ENCODE measurements around the gene TRABD2B. TPM values are rescaled to one million over a fixed set of nuclear protein-coding genes. Genes with fewer than 3 reads are reported as not detected.

Gene TRABD2B
- total and polyA plus RNA-seq, 2 of the 13 experiments (the other 11 are each of a cell fraction or from before 2014, with no cell fraction given) = 0.04 TPM; not detected in 1

- Histone ChIP-seq H3K9ac (ENCODE audit: insufficient read depth, low read depth, low read length) (no peak overlapping the region), H3K27me3 (ENCODE audit: control insufficient read depth in 1 of 2, insufficient read depth in 2 of 2, low read length in 2 of 2) (peaks cover 0 to 9% of the 10 kb centered on the region in 2 experiments; a peak in 2 of 5 replicates), H2AFZ (ENCODE audit: low read length) (no peak overlapping the region), H3K9me3 (ENCODE audit: low read length) (no peaks in the 10 kb centered on the region), H3K27ac (ENCODE audit: extremely low read length, insufficient read depth, low read length) (no peak overlapping the region), H3K4me1 (ENCODE audit: insufficient read depth, low read length) (no peaks in the 10 kb centered on the region), H3K4me2 (ENCODE audit: low read depth, low read length) (no peak overlapping the region), H3K4me3 (replicated peaks in 1 of 3; ENCODE audit: insufficient read depth in 1 of 3, low read depth in 2 of 3, low read length in 3 of 3) (no peak overlapping the region), H3K79me2 (ENCODE audit: insufficient read depth, low read length) (no peaks in the 10 kb centered on the region), H3K36me3 (replicated peaks in 1 of 2; ENCODE audit: control insufficient read depth in 1 of 2, insufficient read depth in 2 of 2, low read length in 2 of 2) (no peaks in the 10 kb centered on the region), H4K20me1 (ENCODE audit: insufficient read depth, low read length) (no peaks in the 10 kb centered on the region)
- ChIA-PET POLR2A (no interaction called here), CTCF (ENCODE audit: low intra/inter-chr PET ratio, low total read pairs) (no interaction called here)
- BruUV-seq (replicated peaks) = no TSS peak
- intact Hi-C loops (cut with micrococcal nuclease; ENCODE audit: unreplicated experiment) (loop anchor here (5.0 kb wide), 1 partner anchor 452 kb away; no protein-coding TSS in a partner anchor), in situ Hi-C loops (cut with HindIII; ENCODE audit: extremely low pct_ligation_motif_present, low pct_unique_long_range_greater_than_20kb) (no loop called here)
- 50% methylated on average over 3 of the region's 3 CpGs for WGBS (ENCODE audit: low lambda C conversion rate)
- TF ChIP-seq E2F5 (CRISPR knock-in tag; conservative IDR thresholded peaks at IDR 0.05) = no peak
- TF ChIP-seq MZF1 (CRISPR knock-in tag; IDR thresholded peaks at IDR 0.05; ENCODE audit: borderline replicate concordance) = no peak
- TF ChIP-seq SATB2 (CRISPR knock-in tag; IDR thresholded peaks at IDR 0.05) = no peak
- no peak for TF ChIP-seq ZBTB39 (CRISPR knock-in tag; IDR thresholded peaks at IDR 0.05)
- TF ChIP-seq CEBPB (IDR thresholded peaks at IDR 0.05; ENCODE audit: borderline replicate concordance, low read depth, low read length) = no peak
- no peak for TF ChIP-seq ZNF33B (CRISPR knock-in tag; IDR thresholded peaks at IDR 0.05)
- TF ChIP-seq ZNF737 (CRISPR knock-in tag; IDR thresholded peaks at IDR 0.05; ENCODE audit: borderline replicate concordance) = no peak
- TF ChIP-seq FLYWCH1 (CRISPR knock-in tag; IDR thresholded peaks at IDR 0.05) = no peak
- no peak for TF ChIP-seq MTA1 (CRISPR knock-in tag; IDR thresholded peaks at IDR 0.05; ENCODE audit: borderline replicate concordance)
- TF ChIP-seq ZNF879 (CRISPR knock-in tag; IDR thresholded peaks at IDR 0.05) = no peak
- no peak for TF ChIP-seq SSRP1 (CRISPR knock-in tag; IDR thresholded peaks at IDR 0.05)
- TF ChIP-seq ZSCAN21 (CRISPR knock-in tag; IDR thresholded peaks at IDR 0.05; ENCODE audit: borderline replicate concordance) = no peak
- no peak for TF ChIP-seq ZSCAN20 (CRISPR knock-in tag; IDR thresholded peaks at IDR 0.05; ENCODE audit: borderline replicate concordance)
- TF ChIP-seq RAD21 (CRISPR knock-in tag; IDR thresholded peaks at IDR 0.05) = no peak
- TF ChIP-seq ZNF180 (CRISPR knock-in tag; IDR thresholded peaks at IDR 0.05; ENCODE audit: borderline replicate concordance, low read depth) = no peak
- no peak for TF ChIP-seq ATF5 (CRISPR knock-in tag; IDR thresholded peaks at IDR 0.05; ENCODE audit: low read depth)
- TF ChIP-seq HNRNPLL (IDR thresholded peaks at IDR 0.05; ENCODE audit: low read depth, low read length, poor library complexity, severe bottlenecking) = no peak
- FAIRE-seq (no peak), ATAC-seq (no peak), DNase-seq (ENCODE audit: low spot score) (no peak)
These were observed 17.5 kb downstream of the TRABD2B start for GRCh38 chr1:47979724-47980123.
